HG03354 (cell line): ENCODE measurements around the gene DISC1.
"Not testable (repeated sequence)": the region's sequence is repeated elsewhere in the genome, so short reads cannot be mapped to it uniquely, and the experiment has no call there.

ENCODE experiments used
- ATAC-seq: cut with Tn5 transposase; IDR thresholded peaks from one replicate; pipeline ENCODE4 v1.9.1; 2021; ENCODE audit warnings: mild to moderate bottlenecking; ENCODE audit not compliant: unreplicated experiment, poor library complexity, severe bottlenecking

DISC1 gene

DNA sequence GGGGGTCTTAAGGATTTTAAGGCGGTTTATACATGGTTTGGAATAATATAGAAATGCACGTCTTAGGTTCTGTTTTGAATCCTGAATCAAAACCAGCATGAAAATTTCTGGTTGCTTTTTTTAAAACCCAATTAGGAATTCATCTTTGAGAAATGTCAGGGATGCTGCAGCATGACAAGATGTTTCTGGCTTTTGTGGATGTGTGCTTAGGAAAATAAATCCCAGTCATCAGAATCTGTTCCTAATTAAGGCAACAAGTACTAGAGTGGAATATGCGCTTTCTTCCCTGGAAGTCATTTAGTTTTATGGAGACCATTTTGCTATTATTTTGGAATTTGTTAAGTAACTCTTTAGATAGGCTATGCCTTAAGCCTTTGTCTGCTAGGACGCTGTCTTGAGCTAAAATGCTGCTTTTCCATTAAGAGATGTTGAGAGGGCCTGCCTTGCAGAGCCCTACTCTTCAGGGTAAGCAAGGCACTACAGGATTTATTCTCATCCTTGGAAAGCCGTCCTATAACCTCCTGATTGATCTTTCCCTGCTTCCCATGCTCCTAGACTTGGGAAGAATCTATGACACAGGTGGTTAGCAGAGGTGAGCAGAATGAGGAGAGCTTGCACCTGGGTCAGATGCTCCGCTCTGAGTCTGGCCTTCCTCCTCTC, 332.8 kb downstream of the DISC1 start:
- no peak for ATAC-seq

DNA sequence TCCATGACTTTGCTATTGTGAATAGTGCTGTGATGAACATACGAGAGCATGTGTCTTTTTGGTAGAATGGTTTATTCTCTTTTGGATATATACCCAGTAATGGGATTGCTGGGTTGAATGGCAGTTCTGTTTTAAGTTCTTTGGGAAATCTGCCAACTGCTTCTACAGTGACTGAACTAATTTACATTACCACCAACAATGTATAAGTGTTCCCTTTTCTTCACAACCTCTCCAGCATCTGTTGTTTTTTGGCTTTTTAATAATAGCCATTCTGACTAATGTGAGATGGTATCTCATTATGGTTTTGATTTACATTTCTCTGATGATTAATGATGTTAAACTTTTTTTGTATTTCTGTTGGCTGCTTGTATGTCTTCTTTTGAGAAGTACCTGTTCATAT, 335.2 kb downstream of the DISC1 start:
- ATAC-seq, result not testable (repeated sequence)

DNA sequence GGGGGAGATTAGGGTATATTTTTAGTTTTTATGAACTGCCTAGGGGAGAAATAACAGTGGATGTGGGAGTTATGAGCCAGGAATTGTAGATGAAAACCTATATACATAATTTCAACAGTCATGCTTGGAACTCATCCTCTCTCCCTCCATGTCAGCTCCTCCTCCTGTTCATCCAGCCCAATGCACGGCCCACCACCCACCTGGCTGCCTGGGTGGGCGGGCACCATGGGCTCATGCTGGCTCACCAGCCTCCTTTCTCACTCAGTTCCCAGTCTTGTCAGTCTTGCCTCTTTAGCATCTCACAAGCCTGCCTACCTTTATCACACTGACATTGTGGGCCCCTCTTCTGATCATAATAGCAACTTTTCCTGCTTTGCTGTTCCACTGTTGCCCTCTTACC, 336.0 kb downstream of the DISC1 start:
- ATAC-seq, result no peak

DNA sequence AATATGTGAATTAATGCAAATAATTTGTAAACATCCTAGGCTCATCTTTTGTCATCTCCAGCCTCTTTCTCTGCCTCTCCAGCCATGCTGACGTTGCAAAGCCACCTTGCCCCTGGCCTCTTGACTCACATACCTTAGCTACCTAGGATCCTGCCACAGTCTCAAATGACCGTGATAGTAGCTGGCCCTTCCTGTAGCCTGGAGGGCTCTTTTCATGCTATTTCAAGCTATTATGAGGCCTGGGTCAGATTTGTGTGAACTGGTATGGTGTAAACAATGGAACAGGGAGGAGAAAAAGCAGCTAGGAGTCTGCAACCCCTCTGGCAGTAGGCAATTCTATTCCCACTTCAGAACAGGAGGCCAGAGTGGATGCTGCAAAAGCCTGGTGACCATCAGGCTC, 337.7 kb downstream of the DISC1 start:
- no peak for ATAC-seq

DNA sequence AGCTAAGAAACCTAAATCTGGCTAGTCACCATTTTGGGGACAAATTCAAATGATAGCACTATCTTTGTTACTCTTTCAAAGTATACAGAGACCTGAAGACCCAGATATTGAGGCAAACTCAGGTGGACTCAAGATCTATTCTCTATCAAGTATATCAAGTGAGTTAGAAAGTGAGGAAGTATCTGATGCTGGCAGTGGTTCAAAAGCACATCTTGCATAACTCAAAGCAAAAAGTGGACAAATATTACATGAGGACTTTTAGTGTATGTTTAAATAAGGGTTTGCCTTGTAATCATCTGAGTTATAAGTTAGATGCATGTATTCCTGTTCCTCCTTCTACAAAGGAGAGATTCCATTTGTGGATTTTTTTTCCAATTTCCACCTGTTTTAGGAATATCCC, 338.4 kb downstream of the DISC1 start:
- ATAC-seq, result no peak

DNA sequence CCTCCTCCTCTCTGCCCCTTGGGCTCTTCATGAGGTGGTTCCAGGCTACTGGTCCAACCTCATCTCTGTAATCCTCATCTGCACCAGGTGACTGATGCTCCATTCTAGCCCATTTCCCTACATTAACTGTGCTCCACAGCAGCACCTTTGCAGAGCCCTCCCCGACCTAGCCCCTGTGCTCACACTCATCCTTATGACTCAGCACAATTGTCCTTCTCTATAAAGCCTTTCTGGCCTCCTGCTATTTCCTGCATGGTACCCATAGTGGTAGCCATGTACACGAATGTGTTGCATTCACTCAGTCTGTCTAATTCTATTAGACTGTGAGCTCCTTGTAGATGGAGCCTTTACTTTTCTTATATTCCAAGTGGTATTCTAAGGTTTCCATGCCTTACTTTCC, 339.0 kb downstream of the DISC1 start:
- no peak for ATAC-seq

DNA sequence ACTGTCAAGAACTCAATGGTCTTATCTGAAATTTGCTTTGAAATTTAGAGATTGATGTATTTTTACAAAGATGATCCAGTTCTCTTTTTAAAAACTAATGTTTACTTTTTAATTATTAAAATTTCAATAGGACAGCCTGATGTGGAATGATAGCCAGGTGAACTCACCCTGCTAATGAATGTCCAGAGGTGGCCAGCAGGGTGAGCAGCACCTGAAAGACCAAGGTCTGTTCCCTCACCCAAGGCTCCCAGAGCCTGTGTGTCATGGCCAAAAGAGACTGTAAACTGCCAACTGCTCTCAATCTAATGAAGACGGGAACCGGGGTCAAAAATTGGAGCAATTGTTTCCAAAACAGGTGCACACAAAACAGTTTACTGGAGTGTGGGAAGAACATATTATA, 340.4 kb downstream of the DISC1 start:
- ATAC-seq, result no peak

DNA sequence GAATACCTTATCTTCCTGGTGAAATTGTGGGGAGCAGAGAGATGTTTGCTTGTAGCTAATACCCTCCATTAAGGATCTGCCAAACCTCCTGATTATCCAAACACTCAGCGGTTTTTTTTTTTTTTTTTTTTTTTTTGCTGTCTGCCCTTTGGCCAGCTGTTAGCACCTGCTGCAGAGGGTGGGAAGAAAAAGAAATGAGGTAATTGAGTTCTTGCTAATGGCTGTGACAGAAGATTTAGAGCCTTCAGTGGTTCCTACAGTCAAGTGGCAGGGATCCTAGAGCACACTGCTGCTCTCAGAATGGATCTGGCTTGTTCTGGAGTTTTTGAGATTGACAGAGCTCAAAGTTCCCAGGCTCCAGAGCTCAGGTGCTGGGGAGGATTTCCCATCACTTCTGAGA, 342.5 kb downstream of the DISC1 start:
- ATAC-seq, result no peak

DNA sequence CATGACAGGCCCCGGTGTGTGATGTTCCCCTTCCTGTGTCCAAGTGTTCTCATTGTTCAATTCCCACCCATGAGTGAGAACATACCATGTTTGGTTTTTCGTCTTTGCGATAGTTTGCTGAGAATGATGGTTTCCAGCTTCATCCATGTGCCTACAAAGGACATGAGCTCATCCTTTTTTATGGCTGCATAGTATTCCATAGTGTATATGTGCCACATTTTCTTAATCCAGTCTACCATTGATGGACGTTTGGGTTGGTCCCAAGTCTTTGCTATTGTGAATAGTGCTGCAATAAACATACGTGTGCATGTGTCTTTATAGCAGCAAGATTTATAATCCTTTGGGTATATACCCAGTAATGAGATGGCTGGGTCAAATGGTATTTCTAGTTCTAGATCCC, 343.2 kb downstream of the DISC1 start:
- not testable (repeated sequence) for ATAC-seq

DNA sequence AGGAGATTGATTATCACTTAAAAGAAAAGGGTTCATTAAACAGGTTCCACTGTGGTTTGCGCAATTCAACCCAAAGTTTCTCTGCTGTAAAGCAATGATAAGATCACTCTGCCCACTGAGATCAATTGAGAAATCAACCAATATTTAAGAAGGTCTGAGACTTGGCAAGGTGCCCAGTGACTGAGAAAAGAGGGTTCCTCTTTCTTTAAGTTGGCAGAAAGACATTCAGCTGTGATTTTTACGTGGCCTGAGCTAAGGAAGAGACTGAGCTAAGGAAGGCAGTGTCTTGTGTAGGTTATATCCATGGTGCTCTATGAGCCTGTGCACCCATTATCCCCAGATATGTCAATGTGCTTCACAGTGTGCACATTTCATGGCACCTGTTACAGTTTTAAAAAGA, 344.1 kb downstream of the DISC1 start:
- no peak for ATAC-seq

DNA sequence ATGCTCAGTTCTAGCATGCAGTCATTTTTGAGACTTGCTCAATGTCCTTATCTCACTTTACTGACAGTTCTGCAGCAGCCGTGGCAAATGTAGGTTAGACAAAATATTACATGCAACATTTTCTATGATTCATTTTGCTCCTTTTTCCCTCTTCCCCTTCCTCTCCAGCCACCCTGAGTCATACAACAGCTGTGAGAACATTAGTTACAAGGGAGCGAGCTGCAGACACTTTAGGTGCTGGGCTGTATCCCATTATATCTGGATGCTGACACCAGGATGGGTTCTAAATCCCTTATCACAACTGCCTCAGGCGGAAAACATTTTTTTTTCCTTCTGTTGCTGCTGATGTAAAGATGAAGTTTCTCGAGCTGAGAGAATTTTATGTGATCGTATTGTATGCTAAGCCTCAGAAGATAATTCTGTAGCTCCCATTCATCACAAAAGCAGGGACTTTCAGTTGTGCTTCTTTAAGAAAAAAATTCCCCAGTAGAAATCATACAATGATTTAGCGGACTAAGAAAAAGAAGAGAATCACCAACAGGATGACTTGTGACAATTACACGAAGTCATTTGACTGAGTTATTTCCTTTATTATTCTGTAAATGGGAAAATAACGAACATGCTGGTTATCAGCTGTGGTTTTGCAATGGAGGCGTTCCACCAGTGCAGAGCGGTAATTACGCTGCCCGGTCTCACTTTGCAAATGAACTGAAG, 345.0 kb downstream of the DISC1 start:
- no peak for ATAC-seq

DNA sequence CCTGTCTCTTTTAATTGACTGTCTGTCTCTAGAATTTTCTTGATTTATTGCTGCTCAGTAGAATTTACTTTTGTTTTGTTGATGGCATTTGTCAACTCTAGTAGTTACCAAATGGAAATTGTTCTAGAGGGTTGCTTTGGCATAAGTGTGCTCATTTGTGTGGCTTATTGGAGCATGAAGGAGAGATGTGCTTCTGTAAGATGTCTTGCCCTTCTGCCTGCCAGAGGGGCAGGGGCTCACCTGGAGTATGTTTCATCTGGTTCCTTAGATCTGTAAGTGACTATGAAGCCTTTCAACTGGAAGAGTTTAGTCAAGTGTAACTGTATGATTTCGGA, 345.5 kb downstream of the DISC1 start:
- ATAC-seq, result no peak

DNA sequence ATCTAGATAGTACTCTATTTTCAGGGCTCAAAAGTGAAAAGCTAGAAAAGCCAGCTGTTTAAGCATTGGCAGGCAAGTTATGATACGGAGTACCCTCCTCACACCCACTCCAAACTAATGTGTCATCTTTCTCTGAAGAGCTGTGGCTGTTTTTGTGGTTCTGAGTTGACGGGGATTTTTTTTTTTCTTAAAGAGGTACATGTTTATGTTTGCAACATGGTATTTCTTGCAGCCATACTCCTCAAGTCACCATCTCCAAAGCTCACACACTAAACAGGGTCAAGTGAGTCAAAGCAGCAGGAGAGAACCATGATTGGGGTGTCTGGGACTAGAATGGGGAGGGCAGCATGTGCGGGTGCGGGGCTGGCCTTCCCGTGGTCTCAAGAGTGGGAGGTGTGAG, 347.2 kb downstream of the DISC1 start:
- no peak for ATAC-seq

DNA sequence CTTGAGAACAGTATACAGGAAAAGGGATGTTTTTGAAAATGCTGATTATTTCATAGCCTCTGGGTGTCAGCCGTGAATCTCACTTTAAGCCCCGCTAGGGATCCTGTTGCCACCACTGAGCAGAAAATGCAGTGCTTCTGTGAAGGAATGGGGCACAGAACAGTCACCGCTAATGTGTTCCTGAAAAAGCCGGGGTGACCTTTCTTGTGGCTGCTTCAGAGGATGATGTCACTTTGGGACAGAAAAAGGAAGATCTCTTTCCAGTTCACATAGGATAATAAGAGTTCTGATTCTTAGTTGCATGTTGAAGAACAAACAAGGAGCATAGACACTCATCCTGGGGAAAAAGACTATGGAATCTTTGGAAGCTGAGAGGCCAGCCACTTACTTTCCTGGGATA, 349.6 kb downstream of the DISC1 start:
- ATAC-seq, result no peak

DNA sequence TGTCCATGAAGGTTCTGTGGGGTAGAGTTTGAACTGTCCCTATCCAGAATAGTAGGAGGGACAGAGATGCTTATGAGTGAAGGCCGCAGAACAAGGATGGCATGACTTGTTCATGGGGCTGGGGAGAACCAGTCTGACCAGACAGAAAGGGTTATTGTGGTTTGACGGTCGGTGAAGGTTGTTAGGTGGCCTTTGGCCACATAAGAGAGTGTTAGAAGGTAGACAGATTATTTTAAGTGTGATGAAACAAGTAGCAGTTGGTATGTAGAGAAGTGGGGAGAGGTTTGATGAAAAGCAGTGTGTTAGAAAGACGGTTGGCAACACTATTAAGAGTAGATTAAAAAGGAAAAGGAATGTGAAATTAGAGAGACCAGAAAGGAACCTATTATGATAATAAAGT, 355.1 kb downstream of the DISC1 start:
- ATAC-seq, result no peak

DNA sequence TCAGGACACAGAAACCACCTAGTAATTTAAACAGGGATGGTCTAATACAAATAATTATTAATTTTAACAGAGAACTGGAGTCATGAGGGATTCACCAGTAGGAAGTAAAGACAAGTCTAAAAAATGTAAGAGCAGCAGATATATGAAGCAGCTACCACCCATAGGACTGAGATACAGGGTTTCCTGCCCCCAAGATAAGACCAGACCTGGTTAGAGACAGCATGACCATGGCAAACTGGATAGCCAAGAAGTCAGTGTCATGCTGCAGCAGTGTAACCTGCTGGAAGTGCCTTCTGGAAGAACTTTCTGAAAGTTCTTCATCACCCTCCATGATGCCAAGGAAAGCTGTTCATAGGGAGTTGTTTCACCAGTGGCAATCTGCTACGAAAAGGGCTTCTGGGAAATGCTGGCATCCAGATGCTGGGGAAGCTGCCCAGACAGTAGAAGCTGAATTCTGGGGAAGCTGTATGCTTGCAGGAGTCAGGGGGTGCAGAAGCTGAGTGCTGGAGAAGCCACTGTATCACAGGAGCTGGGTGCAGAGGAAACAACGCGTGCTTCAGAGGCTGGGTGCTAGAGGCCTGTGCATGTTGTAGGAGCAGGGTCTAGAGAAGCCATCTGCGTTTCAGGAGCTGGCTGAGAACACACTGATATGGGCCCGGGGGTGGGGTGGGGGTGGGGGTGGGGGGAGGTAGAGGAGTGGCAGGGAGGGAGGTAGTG, 356.4 kb downstream of the DISC1 start:
- no peak for ATAC-seq

DNA sequence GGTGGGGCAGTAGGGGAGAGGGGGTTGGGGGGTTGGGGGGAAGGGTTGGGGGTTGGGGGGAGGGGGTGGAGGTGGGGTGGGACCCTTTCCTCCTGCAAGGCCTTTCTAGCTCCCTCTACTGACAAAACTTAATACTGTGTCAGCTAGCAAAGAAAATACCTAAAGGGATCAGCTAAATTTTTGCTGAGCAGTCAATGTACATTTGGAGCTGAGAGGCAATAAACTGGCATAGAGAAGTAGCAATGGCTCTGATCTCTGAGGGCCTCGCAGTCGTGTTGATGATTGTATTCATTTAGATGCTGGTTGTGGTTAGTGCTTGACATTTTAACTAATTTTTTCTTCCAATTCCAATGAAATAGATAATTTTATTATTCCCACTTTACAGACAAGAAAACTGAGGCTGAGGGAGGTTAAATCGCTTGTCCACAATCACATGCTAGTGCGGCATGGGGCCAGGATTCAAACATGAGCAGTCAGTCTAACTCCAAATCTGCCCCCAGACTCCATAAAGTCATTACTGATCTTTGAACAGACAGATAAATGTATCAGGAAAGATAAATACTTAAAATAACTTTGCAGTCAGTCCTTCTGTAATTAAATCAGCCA, 357.1 kb downstream of the DISC1 start:
- ATAC-seq, result no peak

DNA sequence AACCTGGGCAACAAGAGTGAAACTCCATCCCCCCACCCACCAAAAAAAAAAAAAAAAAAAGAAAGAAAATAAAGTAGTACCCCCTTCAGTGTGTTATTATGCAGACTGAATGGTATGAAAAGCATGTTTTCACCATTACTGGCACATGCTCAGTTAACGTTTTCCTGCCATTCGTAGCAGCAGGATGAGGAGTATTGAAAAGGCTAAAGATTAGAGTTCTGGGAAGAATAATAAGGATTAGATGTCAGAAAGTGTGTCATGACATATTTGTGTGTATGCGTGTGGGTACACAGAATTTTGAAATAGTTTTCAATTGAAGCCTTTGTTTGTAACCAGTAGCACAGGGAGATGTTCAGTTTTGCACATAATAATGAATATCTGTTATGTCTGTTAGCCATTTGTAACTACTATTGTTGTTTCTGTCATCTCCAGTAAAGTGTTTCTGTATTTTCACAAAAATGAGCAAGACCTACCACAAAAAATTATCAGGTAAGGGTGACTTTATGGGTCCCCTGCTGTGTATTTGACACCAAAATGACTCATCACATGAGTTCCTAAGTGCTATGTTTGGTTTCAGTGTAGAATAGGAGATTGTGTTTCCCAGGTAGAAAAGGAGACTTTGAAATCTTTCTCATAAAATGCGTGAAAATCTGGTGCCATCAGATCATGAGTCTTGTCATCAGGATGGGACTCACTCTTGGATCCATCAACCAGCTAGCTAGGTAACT, 358.9 kb downstream of the DISC1 start:
- ATAC-seq, result no peak

DNA sequence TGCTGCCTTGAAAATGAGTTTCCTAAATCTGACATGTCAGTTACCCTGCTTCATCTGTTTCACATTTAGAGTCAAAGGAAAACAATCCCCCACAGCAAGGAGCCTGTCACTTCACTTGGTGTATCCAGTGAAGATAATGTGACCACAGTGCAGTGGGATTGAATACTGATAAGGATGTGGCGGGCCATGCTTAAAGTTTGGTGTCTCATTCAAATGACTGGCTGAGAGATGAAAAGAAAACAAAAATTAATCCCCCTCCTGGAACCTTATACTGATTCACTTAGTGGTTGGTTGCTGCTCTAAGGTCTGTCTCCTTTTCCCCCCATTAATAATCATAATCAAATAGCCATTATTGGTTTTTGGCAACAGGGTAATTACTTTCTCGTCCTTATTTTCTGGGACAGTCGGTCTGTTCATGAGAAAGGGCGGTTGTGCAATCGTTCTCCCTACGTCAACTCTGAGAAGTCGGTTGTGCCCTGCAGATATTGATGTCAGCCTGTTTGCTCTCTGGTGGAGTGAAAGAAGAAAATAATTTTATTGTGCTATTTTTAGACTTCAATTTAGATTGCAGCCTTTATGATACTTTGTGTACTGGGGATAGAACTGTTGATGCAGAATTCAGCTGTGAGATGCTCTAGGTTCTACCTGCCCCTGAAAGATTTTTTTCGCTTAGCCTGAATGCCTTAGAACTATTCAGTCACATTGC, 360.2 kb downstream of the DISC1 start:
- ATAC-seq, result no peak

DNA sequence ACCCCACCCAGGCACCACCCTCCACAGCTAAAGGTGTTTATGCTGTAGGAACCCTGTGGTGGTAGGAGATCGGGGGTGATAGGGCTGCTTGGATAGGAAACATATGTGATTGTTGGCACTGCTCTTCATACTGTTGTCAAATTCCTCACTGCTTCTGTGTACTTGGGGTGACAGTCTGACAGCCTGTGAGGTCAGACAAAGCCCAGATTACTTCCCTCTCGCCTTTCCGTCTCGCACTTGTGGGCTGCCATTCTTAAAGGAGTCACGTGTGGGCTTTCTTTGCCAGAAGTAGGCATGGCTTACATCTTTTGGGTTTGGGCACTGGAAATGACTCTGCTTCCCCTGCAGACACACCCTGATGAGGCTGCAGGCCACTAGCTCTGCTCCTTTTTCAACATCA, 363.8 kb downstream of the DISC1 start:
- ATAC-seq, result no peak
